Activated naive CD4-positive, alpha-beta T cell treated with anti-CD3 and anti-CD28 coated beads, Interleukin-2, amount 50 U/mL, for 72 hours (primary cell): ENCODE data around the gene FOXO6. TPM values are rescaled to one million over a fixed set of nuclear protein-coding genes. Genes with fewer than 3 reads are reported as not detected.
"Not testable (repeated sequence)": the region's sequence is repeated elsewhere in the genome, so short reads cannot be mapped to it uniquely, and the experiment has no call there.

Source experiments
- ATAC-seq, 2 donors: fragments of 150-1000 bp; cut with Tn5 transposase; 2 replicates each; pipeline ENCODE4 v1.10.0; 2021; ENCODE audit warnings: mild to moderate bottlenecking in 2 of 2, moderate library complexity in 2 of 2
- DNase-seq, 2 donors: peaks; one replicate each; pipeline ENCODE4 v3.0.0; 2021 to 2022; ENCODE audit warnings: low spot score in 2 of 2
- H3K27ac Mint-ChIP-seq, 2 donors: one replicate each; pipeline ENCODE4 v1.8.0; 2022; ENCODE audit warnings: mild to moderate bottlenecking in 2 of 2, mixed read lengths in 2 of 2
- H3K36me3 Mint-ChIP-seq, 2 donors: one replicate each; pipeline ENCODE4 v1.8.0; 2022; ENCODE audit warnings: mixed read lengths in 2 of 2
- H3K9me3 Mint-ChIP-seq, 2 donors: one replicate each; pipeline ENCODE4 v1.8.0; 2022; ENCODE audit warnings: mixed read lengths in 2 of 2
- total RNA-seq, 2 donors: library from RNA; stranded (reverse); gene quantifications; one replicate each; pipeline ENCODE4 v1.2.3, GENCODE V29; 2022

Gene FOXO6
- total RNA-seq, 2 donors from 2014 or later = 0.39 TPM; not detected in 1

DNA sequence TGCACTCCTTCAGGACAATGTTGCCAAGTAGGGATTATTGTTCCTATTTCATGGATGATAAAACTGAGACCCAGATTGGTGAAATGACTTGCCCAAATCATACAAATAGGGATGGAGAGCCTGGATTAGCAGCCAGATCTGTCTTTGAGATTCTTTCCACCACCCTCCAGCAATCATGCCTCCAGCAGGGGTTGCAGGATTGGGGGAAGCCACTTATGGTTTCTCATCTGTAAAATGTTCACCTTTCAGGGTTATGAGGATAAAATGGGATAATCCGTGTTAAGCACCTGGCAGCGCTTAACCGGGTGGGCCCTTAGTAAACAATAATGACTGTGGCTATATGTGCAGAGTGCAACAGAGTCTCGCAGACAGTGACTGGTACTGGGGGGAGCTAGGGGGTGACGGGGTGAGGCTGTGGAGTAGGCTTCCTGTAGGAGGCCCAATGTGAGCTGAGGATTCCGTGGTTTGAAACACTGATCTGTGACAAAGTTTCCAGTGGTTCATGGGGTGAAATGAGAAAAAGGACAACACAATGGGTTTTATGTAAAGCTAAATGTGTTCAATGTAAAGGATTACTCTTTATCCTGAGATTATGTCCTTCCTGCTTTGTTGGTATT lies 33.7 kb upstream of the FOXO6 start:
- DNase-seq (no peak), ATAC-seq (no peak)
- Mint-ChIP-seq H3K36me3 (no peaks in the 10 kb centered on the region), H3K9me3 (no peaks in the 10 kb centered on the region), H3K27ac (no peak overlapping the region)

DNA sequence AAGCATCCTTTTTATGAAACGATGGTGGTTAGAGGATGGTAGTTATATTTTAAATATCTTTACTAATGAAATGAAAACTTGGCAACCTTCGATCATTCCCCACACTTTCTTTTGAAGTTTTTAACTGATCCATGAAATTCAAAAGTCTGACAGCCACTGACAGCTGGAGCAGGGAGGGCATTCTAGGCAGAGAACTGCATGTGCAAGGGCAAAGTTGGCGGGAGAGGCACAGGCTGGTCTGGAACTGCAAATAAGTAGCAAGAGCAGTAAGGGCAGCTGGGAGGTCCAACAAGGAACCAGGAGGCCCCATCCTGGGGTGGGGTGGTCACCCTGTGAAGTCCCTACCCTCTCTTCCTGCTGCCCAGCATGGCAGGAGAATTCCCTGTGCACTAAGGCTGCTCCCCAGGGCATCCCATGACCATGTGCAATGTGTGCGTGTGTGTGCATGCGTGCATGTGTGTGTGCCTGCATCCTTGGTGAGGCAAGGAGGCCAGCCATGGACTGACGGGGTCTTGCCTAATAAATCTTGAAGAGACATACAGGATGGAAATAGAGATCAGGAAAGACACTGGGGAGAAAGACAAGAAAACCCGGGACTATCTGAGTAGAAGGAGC lies 33.1 kb upstream of the FOXO6 start:
- Mint-ChIP-seq H3K27ac (no peak overlapping the region), H3K36me3 (no peaks in the 10 kb centered on the region), H3K9me3 (no peaks in the 10 kb centered on the region)
- ATAC-seq (no peak), DNase-seq (no peak)

DNA sequence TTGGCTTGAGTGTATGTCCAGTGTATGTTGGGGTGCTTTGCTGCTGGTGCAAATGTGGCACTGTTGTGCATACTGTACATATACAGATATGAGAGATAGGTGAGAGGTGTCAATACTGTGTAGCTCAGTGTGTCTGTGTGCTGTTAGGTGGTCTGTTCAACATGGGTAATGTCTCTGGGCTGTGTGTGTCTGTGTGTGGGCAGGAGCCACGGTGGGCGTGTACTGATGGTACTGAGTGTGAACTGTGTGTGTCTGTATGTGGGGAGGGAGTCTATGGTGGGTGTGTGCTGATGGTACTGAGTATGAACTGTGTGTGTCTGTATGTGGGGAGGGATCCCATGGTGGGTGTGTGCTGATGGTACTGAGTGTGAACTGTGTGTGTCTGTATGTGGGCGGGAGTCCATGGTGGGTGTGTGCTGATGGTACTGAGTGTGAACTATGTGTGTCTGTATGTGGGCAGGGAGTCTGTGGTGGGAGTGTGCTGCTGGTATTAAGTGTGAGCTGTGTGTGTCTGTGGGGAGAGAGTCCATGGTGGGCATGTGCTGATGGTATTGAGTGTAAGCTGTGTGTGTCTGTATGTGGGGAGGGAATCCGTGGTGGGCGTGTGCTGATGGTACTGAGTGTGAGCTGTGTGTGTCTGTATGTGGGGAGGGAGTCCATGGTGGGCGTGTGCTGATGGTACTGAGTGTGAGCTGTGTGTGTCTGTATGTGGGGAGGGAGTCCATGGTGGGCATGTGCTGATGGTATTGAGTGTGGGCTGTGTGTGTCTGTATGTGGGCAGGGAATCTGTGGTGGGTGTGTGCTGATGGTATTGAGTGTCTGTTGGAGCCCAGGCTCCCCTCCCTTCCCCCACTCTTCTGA lies 32.2 kb upstream of the FOXO6 start:
- H3K27ac Mint-ChIP-seq = no peak overlapping the region
- H3K9me3 Mint-ChIP-seq = no peaks in the 10 kb centered on the region
- ATAC-seq = no peak
- H3K36me3 Mint-ChIP-seq = no peaks in the 10 kb centered on the region
- DNase-seq = no peak

DNA sequence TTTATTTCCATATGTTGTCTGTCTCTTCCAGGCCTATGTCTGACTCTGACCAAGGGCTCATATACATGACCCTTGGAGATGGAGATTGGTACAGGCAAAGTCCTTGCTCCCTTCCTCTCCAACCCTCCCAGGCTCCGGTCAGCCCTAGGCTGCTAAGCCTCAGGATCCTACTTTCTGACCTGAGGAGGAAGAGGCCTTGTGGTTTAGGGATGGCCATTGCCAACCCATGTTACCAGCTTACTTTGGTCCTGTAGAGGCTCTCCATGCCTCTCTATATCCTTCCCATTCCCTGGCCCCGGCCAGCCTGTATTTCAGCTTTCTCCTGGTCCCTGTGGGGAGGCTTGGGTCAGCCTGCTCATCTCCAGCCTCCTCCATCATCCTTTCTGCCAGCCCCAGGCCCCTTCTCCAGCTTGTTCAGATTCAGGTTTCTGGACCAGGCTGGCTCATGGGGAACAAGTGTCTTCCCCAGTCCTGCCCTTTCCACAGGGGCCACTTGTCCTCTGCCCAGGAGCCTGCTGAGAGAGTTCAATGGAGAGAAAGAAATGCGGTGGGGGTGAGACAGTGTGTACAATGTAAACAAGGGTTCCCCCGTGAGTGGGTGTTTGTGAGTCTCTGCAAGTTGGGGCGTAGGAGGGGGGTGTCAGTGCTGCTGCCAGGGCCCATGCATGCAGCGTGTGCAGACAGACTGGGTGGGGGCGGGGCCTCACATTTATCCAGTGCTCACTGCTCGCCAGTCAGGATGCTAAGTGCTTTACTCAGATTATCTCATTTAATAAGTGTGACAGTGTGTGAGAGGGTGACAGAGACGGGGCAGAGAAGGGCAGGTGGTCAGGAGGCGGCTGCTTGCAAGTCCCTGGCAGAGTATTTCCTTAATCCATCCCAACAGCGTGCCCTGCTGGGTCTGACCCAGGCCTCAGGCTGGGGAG lies 31.3 kb upstream of the FOXO6 start:
- DNase-seq = no peak
- no peak overlapping the region for H3K27ac Mint-ChIP-seq
- H3K9me3 Mint-ChIP-seq = no peaks in the 10 kb centered on the region
- H3K36me3 Mint-ChIP-seq = no peaks in the 10 kb centered on the region
- ATAC-seq = no peak

DNA sequence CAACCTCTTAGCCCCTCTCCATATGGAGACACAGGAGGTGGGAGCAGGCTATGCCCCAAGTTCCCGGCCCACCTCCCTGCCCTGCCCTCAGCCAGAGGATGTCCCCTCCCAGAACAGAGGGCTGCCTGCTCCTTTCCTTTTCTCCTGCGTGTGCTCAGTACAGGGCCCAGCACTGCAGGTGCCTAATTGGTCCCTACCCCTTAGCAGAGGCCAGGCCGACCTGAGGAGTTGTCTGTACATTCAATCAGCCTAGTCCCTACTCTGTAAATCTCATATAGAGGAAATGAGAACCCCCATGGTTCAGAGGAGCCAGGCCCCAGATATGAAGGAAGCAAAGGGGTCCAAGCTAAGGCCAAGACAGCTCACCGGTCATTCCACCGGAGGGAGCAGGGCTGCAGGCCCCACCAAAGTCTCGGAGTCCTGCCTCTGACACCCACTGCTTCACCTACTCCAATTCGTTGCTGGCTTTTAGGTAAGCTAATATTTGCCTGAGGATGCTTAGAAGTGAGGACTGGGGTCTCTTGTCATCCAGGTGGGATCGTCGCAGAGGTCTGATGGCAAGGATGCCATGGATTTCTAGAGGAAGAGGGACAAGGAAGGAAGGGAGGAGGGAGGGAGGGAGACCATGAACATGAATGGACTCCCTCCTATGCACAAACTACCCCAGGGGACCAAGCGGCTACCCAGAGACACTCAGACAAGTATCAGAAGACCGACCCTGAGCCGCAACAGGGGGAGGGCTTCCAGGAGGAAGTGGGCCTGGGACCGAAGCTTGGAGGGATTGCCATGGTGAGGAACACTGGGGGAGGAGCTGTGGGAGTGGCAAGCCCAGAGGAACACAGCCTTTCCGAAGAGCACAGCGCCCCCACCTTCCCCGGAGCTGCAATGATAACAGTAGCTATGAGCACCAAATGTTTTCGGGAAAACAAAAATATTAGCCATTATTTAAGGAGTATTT lies 30.4 kb upstream of the FOXO6 start:
- H3K36me3 Mint-ChIP-seq = no peaks in the 10 kb centered on the region
- no peaks in the 10 kb centered on the region for H3K9me3 Mint-ChIP-seq
- ATAC-seq (no peak), DNase-seq (no peak)
- peak overlapping the region in 1 of 2 donors; percentile 37 for H3K27ac Mint-ChIP-seq

DNA sequence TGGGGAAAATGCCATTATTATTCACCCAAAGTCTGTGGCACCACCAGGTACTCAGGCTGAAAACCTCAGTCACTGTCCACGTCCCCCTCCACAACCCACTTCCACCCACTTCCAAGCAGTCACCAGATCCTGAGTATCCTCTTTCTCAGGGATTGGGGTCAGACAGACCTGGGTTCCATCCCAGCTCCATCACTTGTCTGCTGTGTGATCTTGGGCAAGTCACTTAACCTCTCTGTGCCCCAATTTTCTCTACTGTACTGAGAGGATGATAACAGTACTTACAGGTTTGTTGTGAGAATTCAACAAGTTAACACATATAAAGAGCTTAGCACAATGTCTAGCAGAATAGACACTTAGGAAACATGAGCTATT lies 29.7 kb upstream of the FOXO6 start:
- ATAC-seq = no peak
- no peaks in the 10 kb centered on the region for H3K9me3 Mint-ChIP-seq
- DNase-seq = no peak
- H3K36me3 Mint-ChIP-seq = no peaks in the 10 kb centered on the region
- no peak overlapping the region for H3K27ac Mint-ChIP-seq

DNA sequence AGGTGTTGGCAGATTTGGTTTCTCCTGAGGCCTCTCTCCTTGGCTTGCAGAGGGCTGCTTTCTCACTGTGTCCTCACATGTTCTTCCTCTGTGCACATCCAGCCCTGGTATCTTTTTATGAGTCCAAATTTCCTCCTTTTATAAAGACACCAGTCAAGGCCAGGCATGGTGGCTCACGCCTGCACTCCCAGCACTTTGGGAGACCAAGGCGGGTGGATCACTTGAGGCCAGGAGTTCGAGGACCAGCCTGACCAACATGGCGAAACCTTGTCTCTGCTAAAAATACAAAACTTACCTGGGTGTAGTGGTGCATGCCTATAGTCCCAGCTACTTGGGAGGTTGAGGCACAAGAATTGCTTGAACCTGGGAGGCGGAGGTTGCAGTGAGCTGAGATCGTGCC lies 29.1 kb upstream of the FOXO6 start:
- H3K27ac Mint-ChIP-seq, H3K9me3 Mint-ChIP-seq, DNase-seq, ATAC-seq, H3K36me3 Mint-ChIP-seq: not testable (repeated sequence)

DNA sequence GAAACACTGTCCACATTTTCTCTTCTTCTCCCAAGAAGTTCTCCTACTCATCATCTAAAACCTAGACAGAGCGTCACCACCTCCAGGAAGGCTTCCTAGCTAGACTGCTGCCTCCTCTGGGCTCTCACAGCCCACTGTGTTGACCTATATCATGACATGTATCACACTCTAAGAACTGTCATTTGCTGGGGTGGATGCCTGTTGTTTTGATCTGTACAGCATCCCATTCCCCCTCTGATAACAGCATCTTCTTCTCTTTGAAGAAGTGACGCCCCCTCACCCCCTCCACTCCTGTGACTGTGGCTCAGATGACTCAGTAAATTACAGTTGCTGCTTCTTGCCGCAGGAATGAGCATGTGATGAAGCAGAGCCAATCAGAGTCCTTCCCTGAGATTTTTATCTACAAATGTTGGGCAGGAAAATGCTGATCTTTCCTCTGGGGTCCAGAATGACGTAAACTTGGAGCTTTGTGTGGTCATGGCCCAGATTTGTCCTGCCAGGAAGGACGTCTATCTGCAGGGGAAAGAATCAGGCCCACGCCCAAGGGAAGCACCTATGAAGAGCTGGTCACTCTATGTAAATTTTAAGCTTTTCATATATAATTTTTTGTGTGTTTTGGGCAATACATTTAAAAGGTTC lies 28.0 kb upstream of the FOXO6 start:
- H3K9me3 Mint-ChIP-seq = no peaks in the 10 kb centered on the region
- no peak overlapping the region for H3K27ac Mint-ChIP-seq
- no peaks in the 10 kb centered on the region for H3K36me3 Mint-ChIP-seq
- ATAC-seq (peak; percentile 52 to 66), DNase-seq (no peak)

DNA sequence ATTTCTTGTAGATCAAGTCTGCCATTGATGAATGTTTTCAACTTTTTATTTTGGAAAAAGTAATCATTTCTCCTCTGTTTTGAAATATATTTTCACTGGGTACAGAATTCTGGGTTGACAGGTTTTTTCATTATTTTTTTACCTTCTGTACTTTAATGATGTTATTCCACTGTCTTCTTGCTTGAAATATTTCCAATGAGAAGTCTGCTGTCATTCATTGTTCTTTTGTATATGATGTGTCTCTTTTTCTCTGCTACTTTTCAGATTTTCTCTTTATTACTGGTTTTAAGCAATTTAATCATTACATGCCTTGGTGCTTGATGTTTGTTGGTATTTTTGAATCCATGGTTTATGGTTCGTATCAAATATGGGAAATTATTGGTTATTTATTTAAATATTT lies 22.4 kb upstream of the FOXO6 start:
- Mint-ChIP-seq H3K27ac (no peak overlapping the region), H3K36me3 (no peaks in the 10 kb centered on the region), H3K9me3 (peaks cover 0 to 4% of the 10 kb centered on the region in 2 donors)
- no peak for DNase-seq
- ATAC-seq = no peak

DNA sequence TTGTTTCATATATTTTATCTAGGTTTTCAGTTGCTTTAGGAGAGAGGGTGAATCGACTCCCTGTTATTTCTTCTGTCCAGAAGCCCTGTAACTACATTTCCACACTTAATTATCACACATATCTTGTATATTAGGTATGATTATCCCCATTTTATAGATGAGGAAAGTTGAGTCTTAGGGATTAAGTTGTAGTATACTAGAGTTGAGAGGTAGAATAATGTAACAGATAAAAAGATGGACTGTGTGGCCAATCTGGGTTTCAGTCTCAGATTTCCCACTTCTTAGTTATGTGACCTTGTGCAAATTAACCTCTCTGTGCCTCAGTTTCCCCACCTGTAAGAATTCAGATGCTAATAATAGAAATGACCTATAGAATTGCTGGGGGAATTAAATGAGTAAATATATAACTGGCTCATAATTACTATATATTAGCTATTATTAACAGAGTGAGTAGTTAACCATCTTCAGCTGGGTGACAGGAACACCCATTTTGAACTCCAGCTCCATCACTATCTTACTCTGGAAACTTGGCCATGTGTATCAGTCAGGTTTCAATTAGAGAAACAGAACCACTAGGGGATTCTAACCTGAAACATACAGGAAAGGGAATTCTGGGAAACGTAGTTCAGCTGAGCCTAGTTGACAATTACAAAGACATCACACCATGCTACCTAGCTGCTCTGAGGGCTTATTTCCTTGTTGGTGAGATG lies 20.4 kb upstream of the FOXO6 start:
- H3K27ac Mint-ChIP-seq = no peak overlapping the region
- DNase-seq = no peak
- ATAC-seq = no peak
- H3K9me3 Mint-ChIP-seq = peaks cover 0 to 4% of the 10 kb centered on the region in 2 donors
- no peaks in the 10 kb centered on the region for H3K36me3 Mint-ChIP-seq

DNA sequence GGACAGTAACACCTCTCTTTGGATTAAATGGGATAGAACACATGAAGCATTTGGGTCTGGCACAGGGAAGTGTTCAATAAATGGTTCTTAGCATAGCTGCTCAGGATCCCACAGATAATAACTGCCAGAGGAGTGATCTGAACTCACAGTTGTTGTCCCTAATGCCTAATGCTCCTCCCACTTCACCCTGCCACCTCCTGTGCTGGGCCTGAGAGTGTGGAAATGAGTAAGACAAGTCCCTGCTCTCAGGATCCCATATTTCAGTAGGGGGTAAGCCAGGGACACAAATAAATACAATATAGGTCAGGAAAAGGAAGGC lies 19.9 kb upstream of the FOXO6 start:
- no peak for DNase-seq

DNA sequence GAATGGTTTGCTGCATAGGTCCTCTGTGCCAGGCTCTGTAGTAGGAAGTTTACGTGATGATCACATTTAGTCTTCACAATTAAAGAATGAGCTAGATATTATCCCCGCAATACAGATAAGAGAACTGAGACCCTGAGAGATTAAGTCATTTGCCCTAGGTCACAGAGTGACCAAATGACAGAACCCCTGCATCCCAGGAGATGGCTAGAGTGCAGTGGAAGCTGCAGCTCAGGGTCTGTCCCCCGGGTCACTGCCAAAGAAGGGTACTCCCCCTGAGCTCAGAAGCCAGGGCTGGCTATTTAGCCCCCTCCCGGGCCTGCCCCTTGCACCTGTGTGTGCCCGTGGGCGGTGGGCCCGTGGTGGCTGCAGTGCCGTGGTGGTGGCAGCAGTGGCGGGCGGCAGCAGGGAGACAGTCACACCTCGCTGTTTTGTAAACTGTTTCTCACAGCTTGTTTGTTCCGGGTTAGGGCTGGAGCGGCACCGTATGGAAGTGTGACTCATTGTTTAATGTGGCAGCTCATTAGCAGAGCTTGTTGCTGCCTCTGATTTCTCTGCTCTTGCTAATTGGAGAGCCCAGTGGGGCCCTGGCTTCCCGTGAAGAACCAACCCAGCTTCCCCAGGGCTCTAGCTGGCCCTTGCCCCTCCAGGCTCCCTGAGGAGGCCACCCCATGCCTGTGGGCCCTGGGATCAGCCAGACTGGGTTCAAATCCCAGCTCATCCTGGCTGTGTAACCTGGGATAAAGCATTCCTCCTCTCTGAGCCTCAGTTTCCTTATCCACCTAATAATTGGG lies 19.3 kb upstream of the FOXO6 start:
- Mint-ChIP-seq H3K27ac (no peak overlapping the region), H3K36me3 (no peaks in the 10 kb centered on the region), H3K9me3 (peaks cover 0 to 4% of the 10 kb centered on the region in 2 donors)
- ATAC-seq (no peak), DNase-seq (peak in 1 of 2 donors; percentile 21)

More for the DNA sequence above, 19.9 kb upstream of the FOXO6 start:
- no peak for ATAC-seq
- H3K9me3 Mint-ChIP-seq = peaks cover 0 to 4% of the 10 kb centered on the region in 2 donors
- H3K27ac Mint-ChIP-seq = no peak overlapping the region
- H3K36me3 Mint-ChIP-seq = no peaks in the 10 kb centered on the region

DNA sequence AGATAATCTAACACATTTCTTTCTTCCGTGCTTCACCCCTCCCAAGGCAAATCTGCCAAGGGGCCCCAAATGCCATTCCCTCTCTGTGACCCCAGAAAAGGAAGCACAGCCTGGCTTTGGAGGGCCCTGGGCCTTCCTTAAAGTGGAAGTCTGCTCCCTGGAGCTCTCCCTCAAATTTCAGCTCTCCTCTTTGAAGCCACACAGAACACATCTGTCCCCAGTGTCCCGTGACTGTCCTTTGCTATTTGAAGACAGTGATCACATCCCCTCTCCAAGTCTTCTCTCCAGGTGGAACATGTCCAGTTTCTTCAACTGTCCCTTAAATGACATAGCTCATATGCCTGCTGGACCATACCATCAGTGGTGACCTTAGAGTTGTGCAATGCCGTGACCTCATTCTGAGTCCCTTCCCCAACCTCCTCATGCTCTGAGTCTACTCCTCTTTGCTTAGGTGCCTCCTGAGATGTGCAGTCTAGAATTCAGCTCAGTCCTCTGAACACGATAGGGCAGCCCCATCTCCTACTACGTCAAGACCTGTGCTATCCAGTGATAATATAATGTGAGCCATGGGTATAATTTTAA lies 18.4 kb upstream of the FOXO6 start:
- H3K27ac Mint-ChIP-seq = peak overlapping the region in 1 of 2 donors; percentile 52
- H3K36me3 Mint-ChIP-seq = no peaks in the 10 kb centered on the region
- no peak for ATAC-seq

More for the DNA sequence above, 18.4 kb upstream of the FOXO6 start:
- H3K9me3 Mint-ChIP-seq = peaks cover 0 to 4% of the 10 kb centered on the region in 2 donors
- peak in 1 of 2 donors; percentile 9 for DNase-seq
